Stimulated activated CD8-positive, alpha-beta memory T cell treated with anti-CD3 and anti-CD28 coated beads, Interleukin-7, amount 100 ng/mL, for 4 hours (primary cell): ENCODE results near the gene BICC1.

Source experiments
- DNase-seq, 2 donors: peaks; one replicate each; pipeline ENCODE4 v3.0.0-alpha.2; 2020; ENCODE audit warnings: low read depth in 2 of 2

BICC1 gene

DNA sequence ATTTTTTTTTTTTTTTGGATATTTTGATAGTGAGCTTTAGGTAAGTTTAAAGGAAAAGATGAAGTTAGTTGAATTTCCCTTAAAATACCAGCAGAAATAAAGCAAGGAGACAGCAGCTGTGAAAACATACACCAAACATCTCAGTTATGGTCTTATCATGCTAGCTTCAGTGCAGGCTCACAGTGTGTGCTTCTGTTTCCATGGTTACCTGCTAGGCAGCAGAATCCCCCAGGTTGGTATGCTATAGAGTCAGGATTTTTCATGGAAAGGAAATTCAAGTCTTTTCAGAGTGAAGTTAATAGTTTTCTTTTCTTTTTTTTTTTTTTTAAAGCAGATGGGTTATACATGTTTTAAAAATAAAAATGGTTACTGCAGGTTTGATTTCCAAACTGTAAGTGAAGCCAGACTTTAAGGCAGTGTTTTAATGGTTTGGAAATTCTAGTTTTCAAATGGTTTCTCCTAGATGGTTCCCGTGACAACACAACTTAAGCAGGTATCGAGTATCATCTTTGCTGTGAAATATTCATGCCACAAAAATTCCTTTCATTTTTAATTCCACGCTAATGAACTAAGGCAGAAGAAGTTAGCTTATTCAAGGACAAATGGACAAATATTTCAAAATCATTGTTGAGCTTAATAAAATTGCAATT, 230.9 kb downstream of the BICC1 start:
- no peak for DNase-seq

DNA sequence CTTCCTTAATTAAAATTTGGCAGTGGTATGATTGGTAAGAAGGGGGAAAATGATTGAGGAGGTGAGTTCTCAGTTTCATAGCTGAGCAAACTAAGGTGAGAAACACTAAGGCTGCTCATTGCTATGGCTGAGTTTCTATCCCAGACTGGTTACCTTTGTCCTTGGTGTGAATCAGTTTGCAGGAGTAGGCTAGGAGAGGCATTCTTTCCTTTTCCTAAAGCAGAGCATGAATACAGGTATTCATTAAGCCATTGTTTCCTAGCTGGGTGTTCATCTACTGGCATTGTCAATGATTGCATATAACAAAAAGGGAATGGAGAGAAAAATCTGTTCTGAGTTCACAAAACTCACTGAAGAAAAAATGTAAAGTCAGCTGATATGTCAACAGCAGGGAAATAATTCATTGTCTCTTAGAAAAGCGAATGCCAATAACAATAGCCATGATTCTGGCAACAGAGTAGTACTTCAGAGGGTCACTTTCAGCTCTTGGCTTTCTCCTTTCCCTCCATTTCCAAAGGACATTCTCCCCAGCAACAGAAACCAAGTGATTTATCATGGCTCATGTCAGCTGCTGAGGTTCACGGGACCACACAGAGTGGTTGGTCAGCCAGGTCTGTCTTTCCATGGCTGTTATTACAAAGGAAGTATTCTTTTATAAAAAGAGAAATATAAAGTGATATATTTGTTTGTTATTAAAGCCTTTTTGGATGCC, 234.0 kb downstream of the BICC1 start:
- no peak for DNase-seq

DNA sequence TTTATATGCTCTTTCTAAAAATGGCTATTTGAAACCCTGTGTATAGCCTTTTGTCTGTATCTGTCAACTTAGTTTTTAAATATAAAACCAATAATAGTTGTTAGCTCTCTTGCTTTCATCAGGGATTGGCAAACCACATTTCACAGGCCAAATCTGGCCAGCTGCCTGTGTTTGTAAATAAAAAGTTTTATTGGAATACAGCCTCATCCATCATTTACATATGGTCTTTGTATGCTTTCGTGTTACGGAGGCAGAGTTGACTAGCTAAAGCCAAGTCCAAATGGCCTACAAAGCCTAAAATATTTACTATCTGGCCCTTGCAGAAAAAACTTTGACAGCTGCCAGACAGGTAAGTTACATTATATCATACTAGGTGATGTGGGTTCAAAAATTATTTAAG, 235.0 kb downstream of the BICC1 start:
- no peak for DNase-seq

DNA sequence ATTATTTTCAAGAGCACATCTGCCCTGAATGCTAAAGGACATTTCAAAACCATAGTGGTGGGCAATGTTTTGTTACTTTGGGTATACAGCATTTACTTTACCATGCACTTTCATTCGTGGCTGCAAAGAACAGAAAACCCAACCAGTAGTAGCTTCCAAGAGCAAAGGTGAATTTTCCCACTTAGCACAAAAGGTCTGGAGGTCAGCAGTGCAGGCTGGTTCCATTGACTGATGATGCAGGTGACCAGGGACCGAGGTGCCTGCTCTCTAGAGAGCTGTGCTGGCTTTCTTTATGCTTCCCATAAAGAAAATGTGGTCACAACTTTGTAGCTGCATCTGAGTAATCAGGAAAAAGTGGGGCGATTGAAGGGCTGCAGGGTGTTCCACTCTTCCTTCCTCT, 240.0 kb downstream of the BICC1 start:
- no peak for DNase-seq

DNA sequence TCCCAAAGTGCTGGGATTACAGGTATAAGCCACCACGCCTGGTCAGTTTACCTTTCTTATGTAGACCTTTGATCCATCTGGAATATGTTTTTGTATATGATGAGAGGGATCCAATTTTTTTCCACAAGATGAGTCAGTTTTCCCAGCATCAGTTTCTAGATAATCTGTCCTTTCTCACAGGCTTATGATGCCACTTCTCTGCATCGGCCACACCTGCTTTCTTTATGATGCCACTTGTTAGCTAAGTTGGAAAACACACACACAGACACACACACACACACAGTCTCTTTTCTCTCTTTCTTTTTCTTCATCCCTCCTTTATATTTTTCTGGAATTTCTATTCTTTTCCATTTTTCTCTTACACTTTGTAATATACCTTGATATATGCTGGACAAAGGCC, 240.8 kb downstream of the BICC1 start:
- no peak for DNase-seq

DNA sequence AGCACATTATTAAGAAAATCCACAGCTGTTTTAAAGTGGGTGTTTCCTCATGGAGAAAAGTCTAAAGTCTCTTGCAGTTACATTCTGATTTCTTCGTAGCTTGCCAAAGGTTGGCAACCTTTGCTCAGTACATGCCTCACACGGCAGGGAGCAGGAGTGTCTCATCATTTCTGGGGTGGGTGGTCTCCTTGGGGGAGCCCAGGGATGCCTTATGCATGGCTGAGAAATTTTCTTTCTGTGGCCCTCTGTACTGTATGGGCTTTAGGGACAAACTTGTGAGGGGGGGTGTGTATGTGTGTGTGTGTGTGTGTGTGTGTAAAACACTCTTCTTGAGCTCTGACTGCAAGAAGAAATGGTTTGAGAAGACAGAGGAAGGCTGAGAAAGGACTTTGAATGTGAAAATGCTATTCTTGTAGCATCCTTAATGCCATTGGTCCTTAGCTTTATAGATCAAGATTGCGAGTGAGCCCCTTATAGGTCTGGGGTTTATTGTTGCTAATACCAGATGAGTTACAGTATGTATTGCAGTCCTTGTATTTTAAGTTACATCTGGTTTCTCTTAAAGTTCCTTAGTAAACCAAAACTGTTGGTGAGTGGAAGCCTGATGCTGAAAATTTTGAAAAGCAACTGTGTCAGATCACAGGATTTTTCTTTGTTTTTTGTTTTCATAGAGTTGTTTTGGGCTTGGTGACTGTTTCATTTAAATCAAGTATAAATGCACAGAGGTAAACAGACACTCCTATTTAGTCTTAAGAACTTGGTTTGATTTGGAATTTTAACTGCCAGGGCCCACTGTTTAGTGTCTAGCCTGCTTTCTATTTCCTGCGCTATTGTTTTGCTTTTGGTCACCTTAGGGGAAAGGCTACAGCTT, 242.0 kb downstream of the BICC1 start:
- no peak for DNase-seq

DNA sequence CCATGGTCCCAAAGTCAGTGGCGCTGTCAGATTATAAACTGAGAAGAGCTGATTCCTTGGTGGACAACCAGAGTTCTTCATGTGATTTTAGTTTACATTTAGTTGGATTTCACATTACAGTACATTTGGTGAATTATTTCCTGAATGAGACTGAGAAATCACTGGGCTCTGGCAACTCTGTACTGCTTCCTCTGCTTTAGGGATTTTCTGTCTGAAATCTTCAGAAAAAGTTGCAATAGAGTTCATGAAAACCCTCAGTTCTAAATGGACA, 242.6 kb downstream of the BICC1 start:
- DNase-seq = no peak

DNA sequence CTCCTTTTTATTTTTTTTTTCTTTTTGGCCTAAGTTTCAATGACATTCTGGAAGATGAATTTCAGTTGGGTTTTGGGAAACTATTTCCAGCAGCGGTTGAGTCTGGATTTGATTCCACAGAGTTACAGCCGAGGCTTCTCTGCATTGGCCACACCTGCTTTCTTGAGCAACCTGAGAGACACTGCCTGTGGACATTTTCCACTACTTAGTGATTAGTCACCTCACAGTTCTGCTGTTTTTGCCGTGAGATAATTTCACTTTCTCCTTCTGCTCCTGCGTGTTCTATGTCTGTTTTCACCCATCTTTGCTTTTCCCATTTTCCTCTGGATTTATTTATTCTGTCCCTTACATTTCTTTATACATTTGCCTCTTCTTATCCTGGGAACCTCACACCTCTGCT, 243.0 kb downstream of the BICC1 start:
- DNase-seq = no peak

DNA sequence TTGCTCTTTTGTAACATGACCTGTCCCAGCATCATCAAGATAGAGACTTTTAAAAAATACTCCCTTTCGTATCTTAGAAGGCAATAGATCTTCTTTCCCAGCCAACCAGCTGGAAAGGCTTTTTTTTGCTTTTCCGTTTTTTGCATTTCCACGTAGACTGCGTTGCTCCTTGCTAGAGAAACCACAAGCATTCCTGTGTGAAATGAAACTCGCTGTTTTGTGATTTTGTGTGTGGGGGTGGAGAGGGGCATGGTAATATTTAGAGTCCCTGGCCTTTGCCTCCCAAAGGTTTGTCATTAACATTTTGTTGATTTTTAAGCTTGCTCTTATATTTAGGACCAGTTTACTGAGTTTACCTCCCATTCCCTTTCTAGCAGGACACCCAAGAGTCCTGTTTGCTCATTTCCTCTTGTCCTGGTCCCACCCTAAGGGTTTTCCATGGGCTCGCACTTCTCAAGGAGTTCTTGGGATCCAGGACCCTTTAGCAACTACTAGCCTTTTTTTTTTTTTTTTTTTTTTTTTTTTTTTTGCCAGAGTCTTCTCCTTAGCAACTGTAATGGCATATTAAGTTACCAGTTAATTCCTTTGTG, 243.6 kb downstream of the BICC1 start:
- DNase-seq = no peak

DNA sequence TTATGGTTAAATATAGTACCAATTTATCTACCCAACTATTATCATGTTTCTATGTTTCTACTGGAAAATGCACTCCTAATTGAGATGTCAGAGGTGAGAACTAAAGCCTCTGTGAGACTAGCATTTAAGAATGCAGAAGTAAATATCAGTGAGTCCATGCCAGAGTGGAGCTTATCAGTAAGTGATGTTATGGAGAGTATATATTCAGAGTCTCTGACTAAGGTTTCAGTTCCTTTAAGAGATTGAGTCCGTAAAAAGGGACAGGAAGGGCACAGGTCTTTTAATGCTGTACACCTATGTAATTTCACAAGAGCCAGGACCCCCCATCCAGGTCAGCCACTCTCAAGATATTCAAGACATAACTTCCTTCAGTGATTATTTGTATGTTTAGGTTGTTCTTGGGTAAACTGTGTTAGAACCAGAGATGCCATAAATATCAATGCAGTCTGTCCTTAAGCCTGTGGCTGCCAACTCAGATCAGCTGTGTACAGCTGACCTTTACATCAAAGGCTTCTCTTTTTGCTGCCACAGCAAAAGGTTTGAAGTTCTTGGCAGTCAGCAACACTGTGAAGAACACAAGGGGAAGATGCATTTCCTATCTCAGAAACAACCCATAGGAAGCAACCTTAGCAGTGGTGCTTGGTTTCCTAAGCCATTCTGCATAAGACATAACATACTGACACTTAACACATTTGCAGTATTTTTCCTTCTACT, 244.8 kb downstream of the BICC1 start:
- no peak for DNase-seq

DNA sequence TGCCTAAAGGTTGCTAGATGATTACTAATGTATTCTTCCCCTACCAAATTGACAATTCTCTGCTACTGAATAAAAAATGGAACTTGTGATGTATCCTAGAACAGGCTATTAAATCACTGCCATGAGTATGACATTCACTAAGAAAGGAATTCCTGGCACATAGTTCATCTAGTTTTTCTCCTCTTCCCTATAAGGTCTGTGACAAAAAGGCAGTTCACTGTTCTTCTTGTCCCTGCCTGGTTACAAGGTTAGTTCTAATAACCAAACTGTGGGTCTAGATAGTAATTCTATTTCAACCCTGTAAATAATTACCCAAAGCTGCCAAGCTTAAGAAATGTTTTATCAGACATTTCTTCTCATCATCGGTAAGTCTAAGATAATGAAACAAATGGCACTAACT, 245.6 kb downstream of the BICC1 start:
- no peak for DNase-seq

DNA sequence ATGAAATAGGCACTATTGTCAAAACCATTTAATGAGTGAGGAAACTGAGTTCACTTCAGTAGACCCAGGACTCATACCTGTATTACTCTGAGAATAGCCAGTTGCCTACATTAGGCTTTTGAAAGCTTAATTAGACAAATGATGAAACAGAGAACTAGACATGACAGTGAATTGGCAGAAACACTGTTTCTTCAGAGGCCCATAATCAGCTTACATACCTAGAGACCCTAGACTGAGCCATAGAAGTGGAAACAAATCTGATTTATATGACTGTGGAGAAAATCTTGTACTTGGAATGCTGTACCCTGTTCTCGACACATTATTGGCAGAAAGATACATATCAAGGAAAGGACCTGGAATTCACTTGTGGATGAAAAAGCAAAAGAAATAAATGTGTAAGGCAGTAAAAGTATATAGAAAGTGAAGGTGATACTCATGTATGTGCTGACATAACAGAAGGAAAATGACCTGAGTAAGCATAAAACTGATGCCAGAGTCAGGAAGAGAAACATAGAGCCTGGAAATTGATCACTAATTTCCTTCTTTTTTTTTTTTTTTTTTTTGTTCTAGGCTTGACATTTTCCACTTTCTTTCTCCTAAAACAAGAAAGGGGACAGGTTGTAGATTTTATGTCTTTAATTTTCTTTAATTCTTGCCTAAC, 251.5 kb downstream of the BICC1 start:
- no peak for DNase-seq

DNA sequence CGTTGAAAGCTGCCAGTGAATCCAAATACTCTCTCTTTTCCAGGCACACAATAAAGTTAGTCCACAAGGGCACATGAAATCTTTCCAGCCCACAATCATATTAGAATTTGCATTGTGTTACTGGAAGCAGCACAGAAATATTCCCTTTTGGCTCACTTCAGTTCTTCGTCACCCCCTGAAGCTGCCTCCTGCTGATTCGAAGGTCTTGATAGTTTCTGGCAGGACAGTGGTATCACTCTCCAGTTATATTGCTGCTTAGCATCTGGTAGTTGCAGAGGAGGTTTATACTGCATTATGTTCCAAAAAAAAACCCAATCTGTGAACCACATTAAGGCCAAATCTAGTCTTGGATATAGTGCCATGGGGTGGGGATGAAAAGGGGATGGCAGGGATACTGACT, 253.2 kb downstream of the BICC1 start:
- no peak for DNase-seq

DNA sequence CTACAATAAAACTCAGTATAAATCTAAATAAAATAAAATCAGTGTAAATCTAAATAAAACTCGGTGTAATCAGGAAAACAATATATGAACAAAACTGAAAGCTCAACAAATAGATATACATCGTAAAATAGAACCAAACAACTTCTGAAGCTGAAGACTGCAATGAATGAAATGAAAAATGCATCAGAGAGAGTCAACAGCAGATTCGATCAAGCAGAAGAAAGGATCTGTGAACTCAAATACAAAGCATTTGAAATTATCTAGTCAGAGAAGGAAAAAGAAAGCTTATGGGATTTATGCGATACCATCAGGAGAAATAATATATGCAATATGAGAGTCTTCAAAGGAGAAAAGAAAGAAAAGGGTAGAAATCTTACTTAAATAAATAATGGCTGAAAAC, 255.0 kb downstream of the BICC1 start:
- no peak for DNase-seq

DNA sequence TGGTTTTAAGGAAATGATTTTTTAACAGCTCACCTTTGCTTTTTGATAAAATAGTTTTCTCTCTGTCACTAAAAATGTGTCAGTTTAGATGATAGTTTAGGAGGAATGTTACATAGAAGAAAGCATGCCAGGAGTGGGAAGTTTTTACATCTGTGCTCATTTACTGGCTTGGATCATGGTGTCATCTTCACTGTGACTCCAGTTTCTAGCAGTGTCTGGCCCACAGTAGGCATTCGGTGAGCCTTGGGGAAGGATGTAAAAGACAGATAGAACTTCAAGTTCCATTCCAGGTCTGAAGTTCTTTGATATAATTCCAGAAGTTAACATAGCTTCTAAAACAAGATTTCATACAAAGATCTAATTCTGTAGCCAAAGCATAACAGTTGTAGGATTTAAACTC, 259.2 kb downstream of the BICC1 start:
- no peak for DNase-seq

DNA sequence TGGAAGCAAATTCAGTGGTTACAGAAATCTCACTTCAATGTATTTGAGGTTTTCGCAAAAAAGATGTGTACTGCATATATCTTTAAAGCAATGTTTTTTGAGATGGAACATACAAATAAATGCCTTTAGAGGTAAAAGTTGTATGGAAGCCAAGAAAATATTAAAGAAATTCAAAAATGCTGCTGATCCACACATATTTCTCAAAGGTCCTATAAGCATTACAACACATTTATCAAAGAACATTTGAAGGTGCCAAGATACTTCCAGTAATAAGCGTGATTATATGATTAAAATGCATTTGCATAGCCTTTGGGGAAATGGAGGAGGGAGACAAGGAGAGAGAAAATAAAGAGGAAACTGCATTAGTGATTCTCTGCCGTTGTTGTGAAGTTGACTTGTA, 260.1 kb downstream of the BICC1 start:
- no peak for DNase-seq

DNA sequence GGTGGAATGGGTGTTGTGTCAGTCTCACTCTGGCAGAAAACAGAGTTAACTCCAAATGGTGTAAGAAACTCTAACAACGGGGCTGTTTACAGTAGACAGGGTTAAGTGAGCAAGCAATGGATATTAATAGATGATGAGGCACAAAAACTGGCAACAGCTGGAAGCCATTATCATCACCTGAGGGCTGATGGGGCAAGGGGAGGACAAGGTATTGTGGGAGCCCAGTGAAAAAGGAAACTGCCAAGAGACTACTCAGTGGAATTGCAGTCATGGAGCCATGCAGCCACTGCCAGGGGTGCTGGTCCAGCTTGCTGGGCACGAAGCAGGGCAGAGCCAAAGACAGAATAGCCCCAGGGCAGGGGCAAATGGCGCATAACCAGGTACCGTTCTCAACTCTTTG, 260.7 kb downstream of the BICC1 start:
- no peak for DNase-seq

DNA sequence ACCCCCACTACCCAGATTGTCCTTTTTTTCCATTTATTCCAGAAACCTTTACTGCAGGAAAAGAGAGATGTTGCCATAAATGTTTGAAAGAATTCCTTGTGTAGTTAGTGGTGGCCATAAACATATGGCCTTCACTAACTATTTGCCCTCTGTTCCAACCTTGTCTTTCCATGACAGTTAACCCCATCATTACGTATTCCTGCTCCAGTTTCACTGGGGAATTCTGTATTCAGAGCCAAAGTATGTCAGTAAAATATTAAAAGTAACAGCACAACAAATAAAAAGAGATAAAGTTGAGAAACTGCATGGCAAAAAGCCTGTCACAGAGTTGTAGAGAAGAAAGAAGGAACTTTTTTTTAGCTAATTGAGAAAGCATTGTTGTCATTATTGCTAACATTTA, 261.3 kb downstream of the BICC1 start:
- no peak for DNase-seq

DNA sequence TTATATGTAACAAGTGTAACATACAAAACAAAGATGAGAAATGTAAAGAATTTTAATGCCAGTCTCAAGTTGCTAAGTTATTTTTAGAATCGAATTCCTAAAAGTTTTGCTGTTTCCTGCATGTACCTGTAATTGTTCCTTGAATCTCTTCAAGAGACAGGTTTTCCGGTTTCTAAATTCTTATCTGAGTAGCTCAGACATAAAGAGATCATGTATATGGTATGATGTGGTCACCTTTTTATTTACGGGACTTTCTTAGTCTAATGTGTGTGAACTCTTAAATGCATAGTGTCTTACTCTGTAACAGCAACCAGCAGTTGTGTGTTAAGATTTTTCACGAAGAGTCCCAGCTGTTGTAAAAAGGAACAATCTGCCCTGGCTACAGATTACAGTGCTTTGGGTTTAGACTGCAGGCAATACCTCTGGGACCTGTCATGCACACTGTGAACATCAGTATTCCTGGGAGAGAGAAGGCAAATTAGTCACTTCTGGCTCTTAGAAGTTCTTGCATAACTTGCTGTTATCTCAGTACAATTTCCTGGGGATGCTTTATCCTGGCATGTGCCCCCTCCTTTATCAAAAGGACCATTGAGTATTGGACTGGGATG, 263.4 kb downstream of the BICC1 start:
- no peak for DNase-seq

DNA sequence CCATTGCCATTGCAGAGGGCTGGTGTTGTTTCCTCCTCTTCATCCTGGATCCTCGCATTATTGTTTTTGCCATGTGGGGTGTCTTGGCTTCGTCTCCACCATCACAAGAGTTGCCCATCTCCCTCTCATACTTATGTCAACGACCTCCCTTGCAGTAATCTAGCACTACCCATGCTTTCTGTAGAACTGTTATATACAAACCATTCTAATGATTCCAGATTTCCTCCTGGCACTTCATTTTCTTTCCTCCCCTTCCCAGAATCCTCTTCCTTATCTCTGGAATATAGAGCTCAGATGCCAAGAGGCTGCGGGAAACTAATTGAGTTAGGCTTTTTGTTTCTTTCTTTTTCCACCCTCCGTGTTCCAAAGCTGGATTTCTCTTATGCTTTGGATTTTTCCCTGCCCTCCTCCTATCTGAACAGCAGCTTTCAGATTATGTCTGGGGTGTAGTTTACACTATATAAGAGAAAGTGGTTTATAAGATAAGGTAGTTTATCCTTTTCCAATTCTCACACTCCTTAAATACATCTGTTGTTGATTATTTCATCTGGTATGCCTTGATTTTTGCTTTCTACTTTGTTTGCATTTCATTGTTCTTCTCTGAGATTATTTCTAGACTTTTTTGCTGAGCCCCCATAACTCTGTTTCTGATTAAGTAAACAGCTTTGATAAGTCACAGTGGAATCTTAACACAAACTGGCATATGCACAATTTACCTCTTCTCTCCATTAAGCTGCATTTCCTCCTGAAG, 264.1 kb downstream of the BICC1 start:
- no peak for DNase-seq
